Loucy (cell line): ENCODE measurements around the gene DLG2.

Experiments
- H2AFZ ChIP-seq: fragments of 200-600 bp; sonication (generic); 2 replicates; pipeline ENCODE4 v1.6.0; 2016; ENCODE audit warnings: antibody characterized with exemption, mild to moderate bottlenecking, low read length, moderate library complexity
- H3F3A ChIP-seq: fragments of 200-600 bp; 2 replicates; pipeline ENCODE4 v1.6.0; 2016; ENCODE audit warnings: antibody characterized with exemption, low read depth, mild to moderate bottlenecking
- H3K27me3 ChIP-seq: fragments of 200-600 bp; sonication (generic); 2 replicates; pipeline ENCODE4 v1.6.1; 2014; ENCODE audit warnings: low read length, mild to moderate bottlenecking; ENCODE audit not compliant: insufficient read depth, poor library complexity, severe bottlenecking
- H3K36me3 ChIP-seq: fragments of 200-600 bp; sonication (generic); 2 replicates; pipeline ENCODE4 v1.6.1; 2016; ENCODE audit warnings: low read length; ENCODE audit not compliant: insufficient read depth
- H3K4me1 ChIP-seq: fragments of 200-600 bp; sonication (generic); 2 replicates; pipeline ENCODE4 v1.5.1; 2014; ENCODE audit warnings: low read length, mild to moderate bottlenecking; ENCODE audit not compliant: insufficient read depth, poor library complexity, severe bottlenecking
- H3K4me2 ChIP-seq: fragments of 200-600 bp; sonication (generic); 2 replicates; pipeline ENCODE4 v1.6.0; 2014; ENCODE audit warnings: antibody characterized with exemption, low read length, low read depth, mild to moderate bottlenecking; ENCODE audit not compliant: poor library complexity, severe bottlenecking
- H3K4me3 ChIP-seq: fragments of 200-600 bp; sonication (generic); 2 replicates; pipeline ENCODE4 v1.5.1; 2014; ENCODE audit warnings: low read length, mild to moderate bottlenecking, mixed read lengths; ENCODE audit not compliant: poor library complexity, severe bottlenecking
- H3K79me2 ChIP-seq: fragments of 200-600 bp; sonication (generic); 2 replicates; pipeline ENCODE4 v1.6.1; 2014; ENCODE audit warnings: low read length; ENCODE audit not compliant: insufficient read depth
- H3K9ac ChIP-seq: fragments of 200-600 bp; sonication (generic); 2 replicates; pipeline ENCODE4 v1.6.0; 2014; ENCODE audit warnings: mild to moderate bottlenecking, low read depth, low read length, moderate library complexity; ENCODE audit not compliant: poor library complexity, severe bottlenecking
- H3K9me2 ChIP-seq: fragments of 200-600 bp; sonication (generic); replicated peaks from 2 replicates; pipeline ENCODE4 v1.6.1; 2016; ENCODE audit warnings: low read depth, low read length, mixed read lengths
- H3K9me3 ChIP-seq: fragments of 200-600 bp; sonication (generic); 2 replicates; pipeline ENCODE4 v1.6.1; 2014; ENCODE audit warnings: mild to moderate bottlenecking, antibody characterized with exemption, low read length, low read depth; ENCODE audit not compliant: insufficient read depth
- H4K20me1 ChIP-seq: fragments of 200-600 bp; sonication (generic); 2 replicates; pipeline ENCODE4 v1.6.0; 2014; ENCODE audit warnings: antibody characterized with exemption, low read length, mild to moderate bottlenecking; ENCODE audit not compliant: insufficient read depth, poor library complexity, severe bottlenecking
- CTCF ChIP-seq: fragments of 200-600 bp; sonication (generic); conservative IDR thresholded peaks from 2 replicates; pipeline ENCODE4 v1.5.1; 2014; ENCODE audit warnings: mild to moderate bottlenecking, antibody characterized with exemption, low read length
- EZH2phosphoT487 ChIP-seq: fragments of 200-600 bp; IDR thresholded peaks from 2 replicates; pipeline ENCODE4 v1.6.1; 2018; ENCODE audit warnings: antibody characterized with exemption, mild to moderate bottlenecking, moderate library complexity, borderline replicate concordance

Gene DLG2

GRCh38 chr11:85540181-85540580 lies 87.0 kb downstream of the DLG2 start:
- H3K79me2 ChIP-seq, result no peaks in the 10 kb centered on the region
- no peak overlapping the region for H3K4me3 ChIP-seq
- H3K27me3 ChIP-seq, result no peaks in the 10 kb centered on the region
- H3K36me3 ChIP-seq, result no peaks in the 10 kb centered on the region
- no peak overlapping the region for H2AFZ ChIP-seq
- no peaks in the 10 kb centered on the region for H3K9me3 ChIP-seq
- H3K4me2 ChIP-seq, result no peak overlapping the region
- H3K4me1 ChIP-seq, result no peaks in the 10 kb centered on the region
- no peaks in the 10 kb centered on the region for H3F3A ChIP-seq
- no peaks in the 10 kb centered on the region for H3K9me2 ChIP-seq
- H3K9ac ChIP-seq, result no peak overlapping the region
- TF ChIP-seq CTCF (no peak), EZH2phosphoT487 (no peak)
- no peaks in the 10 kb centered on the region for H4K20me1 ChIP-seq

- Histone ChIP-seq H4K20me1 (no peaks in the 10 kb centered on the region), H3K4me2 (no peak overlapping the region), H3K9ac (no peak overlapping the region), H3K4me3 (no peak overlapping the region), H3K79me2 (no peaks in the 10 kb centered on the region), H3K4me1 (no peaks in the 10 kb centered on the region), H3K9me3 (peaks cover 3% of the 10 kb centered on the region), H3K9me2 (no peaks in the 10 kb centered on the region), H3K36me3 (no peaks in the 10 kb centered on the region), H2AFZ (no peak overlapping the region), H3F3A (no peaks in the 10 kb centered on the region), H3K27me3 (no peaks in the 10 kb centered on the region)
- TF ChIP-seq EZH2phosphoT487 (no peak), CTCF (no peak)
Measured at GRCh38 chr11:85539740-85540139, 87.4 kb downstream of the DLG2 start.

- Histone ChIP-seq H3K9ac (no peak overlapping the region), H3K9me2 (no peaks in the 10 kb centered on the region), H4K20me1 (no peaks in the 10 kb centered on the region), H2AFZ (no peak overlapping the region), H3K27me3 (no peaks in the 10 kb centered on the region), H3K9me3 (peaks cover 6% of the 10 kb centered on the region), H3K4me2 (no peak overlapping the region), H3F3A (no peaks in the 10 kb centered on the region), H3K36me3 (no peaks in the 10 kb centered on the region), H3K79me2 (no peaks in the 10 kb centered on the region), H3K4me3 (no peak overlapping the region), H3K4me1 (no peaks in the 10 kb centered on the region)
- no peak for TF ChIP-seq CTCF
- TF ChIP-seq EZH2phosphoT487, result no peak
Measured at GRCh38 chr11:85539029-85539689, 88.0 kb downstream of the DLG2 start.
